Lower leg skin (tissue), 3 donors: ENCODE results near the gene FOXJ3.

Source experiments
- CTCF ChIP-seq, 3 donors: fragments of 450-650 bp; IDR thresholded peaks; one replicate each; pipeline ENCODE4 v1.5.1; 2016; ENCODE audit warnings: antibody characterized with exemption in 3 of 3, mild to moderate bottlenecking in 3 of 3, moderate library complexity in 2 of 3
- POLR2A ChIP-seq, 2 donors: fragments of 450-650 bp; IDR thresholded peaks; one replicate each; pipeline ENCODE4 v1.6.1; 2016 to 2017; ENCODE audit warnings: antibody characterized with exemption in 2 of 2, mild to moderate bottlenecking in 1 of 2, moderate library complexity in 1 of 2

- TF ChIP-seq CTCF (IDR thresholded peaks at IDR 0.05) (peak in 2 of 3 donors; percentile 22 to 86), POLR2A (IDR thresholded peaks at IDR 0.05) (no peak)
These were observed 161.7 kb downstream of the FOXJ3 start for GRCh38 chr1:42173155-42173933.
